Uterus (tissue), 4 donors: ENCODE measurements around the gene L1CAM. TPM values are rescaled to one million over a fixed set of nuclear protein-coding genes. Genes with fewer than 3 reads are reported as not detected.

ENCODE experiments used
- DNase-seq, 2 donors: peaks; one replicate each; pipeline ENCODE4 v3.0.0-alpha.2; 2019 to 2020
- H3K27ac ChIP-seq, 2 donors: fragments of 200-600 bp; sonication (generic); 1 replicate in 1 of 2; 2 replicates in 1 of 2; pipeline ENCODE4 v1.5.1; 2016 to 2018
- H3K27me3 ChIP-seq, 2 donors: fragments of 200-600 bp; sonication (generic); one replicate each; pipeline ENCODE4 v1.5.1; 2018 to 2019; ENCODE audit warnings: control low read depth in 1 of 2
- H3K36me3 ChIP-seq, 2 donors: fragments of 200-600 bp; sonication (generic); one replicate each; pipeline ENCODE4 v1.5.1; 2019; ENCODE audit warnings: control low read depth in 1 of 2
- H3K4me1 ChIP-seq, 2 donors: fragments of 200-600 bp; sonication (generic); one replicate each; pipeline ENCODE4 v1.5.1; 2018 to 2019; ENCODE audit warnings: control low read depth in 1 of 2
- H3K4me3 ChIP-seq, 2 donors: fragments of 200-600 bp; sonication (generic); 1 replicate in 1 of 2; 2 replicates in 1 of 2; pipeline ENCODE4 v1.5.1; 2018 to 2019; ENCODE audit warnings: mild to moderate bottlenecking in 1 of 2
- H3K9me3 ChIP-seq, 2 donors: fragments of 200-600 bp; sonication (generic); one replicate each; pipeline ENCODE4 v1.5.1; 2019; ENCODE audit warnings: control low read depth in 1 of 2
- POLR2A ChIP-seq, 2 donors: fragments of 450-650 bp; IDR thresholded peaks; one replicate each; pipeline ENCODE4 v1.6.1; 2016; ENCODE audit warnings: antibody characterized with exemption in 2 of 2, mild to moderate bottlenecking in 1 of 2, moderate library complexity in 1 of 2
- intact Hi-C: fragments of 100-400 bp; cut with DNase I; formaldehyde crosslinking; loops from one replicate; pipeline ENCODE4 v1.15.1; 2023; ENCODE audit warnings: low total_unique reads
- total RNA-seq, 4 donors: library from RNA; depleted of rRNA in 3 of 4; stranded (reverse); fragments of >200 nt in 3 of 4; gene quantifications; one replicate each; pipeline versions ENCODE4 v1.1.0 to v1.2.4, GENCODE V29; 2014 to 2023
- TF ChIP-seq, protein P1 (sequence below), 4 experiments: fragments of 200-600 bp in 2 of 4; fragments of 450-650 bp in 2 of 4; sonication (generic) in 2 of 4; IDR thresholded peaks; one replicate each; pipeline ENCODE4 v1.5.1; 2016 to 2019; ENCODE audit warnings: antibody characterized with exemption in 4 of 4, mild to moderate bottlenecking in 2 of 4, moderate library complexity in 1 of 4
- donor health status: DM: yes; HTN: yes; CAD: no.

The L1CAM gene
- total RNA-seq, 4 donors from 2014 or later, result 0.26 to 5.1 (median 2.8) TPM; not detected in 1

DNA sequence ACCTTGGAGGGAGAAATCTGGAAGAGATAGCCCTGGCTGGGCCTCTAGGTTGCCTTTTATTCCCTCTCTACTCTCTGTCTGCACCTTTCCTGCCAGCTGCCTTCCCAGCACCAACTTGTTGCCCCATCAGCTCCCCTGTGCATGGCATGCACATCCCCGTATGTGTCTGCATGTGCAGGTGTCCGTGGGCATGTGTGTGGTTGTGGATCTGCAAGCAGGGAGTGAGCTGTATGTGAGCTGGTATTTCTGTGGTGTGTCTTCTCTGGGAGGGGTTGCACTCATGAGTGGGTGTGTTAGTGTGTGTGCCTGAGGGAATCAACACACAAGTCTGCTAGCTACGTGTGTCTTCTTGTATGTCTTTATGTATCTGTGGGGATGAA lies 9.9 kb downstream of the L1CAM start:
- no peaks in the 10 kb centered on the region for H3K36me3 ChIP-seq
- TF ChIP-seq, protein P1, sequence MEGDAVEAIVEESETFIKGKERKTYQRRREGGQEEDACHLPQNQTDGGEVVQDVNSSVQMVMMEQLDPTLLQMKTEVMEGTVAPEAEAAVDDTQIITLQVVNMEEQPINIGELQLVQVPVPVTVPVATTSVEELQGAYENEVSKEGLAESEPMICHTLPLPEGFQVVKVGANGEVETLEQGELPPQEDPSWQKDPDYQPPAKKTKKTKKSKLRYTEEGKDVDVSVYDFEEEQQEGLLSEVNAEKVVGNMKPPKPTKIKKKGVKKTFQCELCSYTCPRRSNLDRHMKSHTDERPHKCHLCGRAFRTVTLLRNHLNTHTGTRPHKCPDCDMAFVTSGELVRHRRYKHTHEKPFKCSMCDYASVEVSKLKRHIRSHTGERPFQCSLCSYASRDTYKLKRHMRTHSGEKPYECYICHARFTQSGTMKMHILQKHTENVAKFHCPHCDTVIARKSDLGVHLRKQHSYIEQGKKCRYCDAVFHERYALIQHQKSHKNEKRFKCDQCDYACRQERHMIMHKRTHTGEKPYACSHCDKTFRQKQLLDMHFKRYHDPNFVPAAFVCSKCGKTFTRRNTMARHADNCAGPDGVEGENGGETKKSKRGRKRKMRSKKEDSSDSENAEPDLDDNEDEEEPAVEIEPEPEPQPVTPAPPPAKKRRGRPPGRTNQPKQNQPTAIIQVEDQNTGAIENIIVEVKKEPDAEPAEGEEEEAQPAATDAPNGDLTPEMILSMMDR (IDR thresholded peaks at IDR 0.05), result no peak
- no peak for TF ChIP-seq POLR2A (IDR thresholded peaks at IDR 0.05)
- intact Hi-C loops, result no loop called here

DNA sequence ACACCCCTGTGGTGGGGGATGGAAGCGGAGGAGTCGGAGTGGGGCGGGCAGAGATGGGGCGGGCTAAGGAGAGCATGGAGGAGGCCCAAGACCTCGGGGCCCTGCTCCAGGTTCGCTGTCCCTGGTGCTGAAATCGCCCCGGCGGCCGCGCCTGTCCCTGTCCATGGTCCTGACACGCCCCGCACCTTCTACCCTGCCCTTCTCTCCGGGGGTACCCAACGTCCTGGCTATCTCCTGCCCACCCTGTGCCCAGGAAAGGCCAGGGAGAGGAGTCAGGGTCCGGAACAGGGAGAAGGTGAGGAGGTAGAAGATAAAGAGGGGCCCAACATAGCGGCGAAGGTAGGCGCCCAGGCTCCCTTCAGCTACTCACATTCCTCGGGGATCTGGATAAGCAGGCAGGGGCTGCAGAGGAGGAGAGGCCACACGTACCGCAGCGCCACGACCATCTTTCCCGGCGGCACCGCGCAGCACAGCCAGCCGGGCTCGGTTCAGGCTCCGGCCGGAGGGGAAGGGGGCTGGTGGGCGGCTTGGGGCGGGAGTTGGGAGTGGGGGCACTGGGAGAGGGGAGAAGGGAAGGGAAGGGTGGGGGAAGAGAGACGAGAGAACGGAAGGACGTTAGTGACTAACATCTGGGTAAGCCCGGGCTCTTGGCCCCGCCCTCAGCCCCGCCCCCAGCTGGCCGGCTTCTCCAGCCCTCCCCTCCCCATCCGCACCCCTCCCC lies 10.4 kb downstream of the L1CAM start:
- no peaks in the 10 kb centered on the region for H3K36me3 ChIP-seq
- H3K27ac ChIP-seq, result no peak overlapping the region
- H3K4me1 ChIP-seq, result no peaks in the 10 kb centered on the region
- TF ChIP-seq, protein P1 (IDR thresholded peaks at IDR 0.05), result no peak
- TF ChIP-seq POLR2A (IDR thresholded peaks at IDR 0.05), result no peak
- no peaks in the 10 kb centered on the region for H3K27me3 ChIP-seq
- no peaks in the 10 kb centered on the region for H3K9me3 ChIP-seq
- intact Hi-C loops, result no loop called here
- DNase-seq, result peak; percentile 35 to 54
- no peak overlapping the region for H3K4me3 ChIP-seq

More for the DNA sequence above, 9.9 kb downstream of the L1CAM start:
- no peak overlapping the region for H3K27ac ChIP-seq
- H3K9me3 ChIP-seq, result no peaks in the 10 kb centered on the region
- no peak for DNase-seq
- H3K27me3 ChIP-seq, result peaks cover 0 to 3% of the 10 kb centered on the region in 2 donors
- no peak overlapping the region for H3K4me3 ChIP-seq
- H3K4me1 ChIP-seq, result no peaks in the 10 kb centered on the region

DNA sequence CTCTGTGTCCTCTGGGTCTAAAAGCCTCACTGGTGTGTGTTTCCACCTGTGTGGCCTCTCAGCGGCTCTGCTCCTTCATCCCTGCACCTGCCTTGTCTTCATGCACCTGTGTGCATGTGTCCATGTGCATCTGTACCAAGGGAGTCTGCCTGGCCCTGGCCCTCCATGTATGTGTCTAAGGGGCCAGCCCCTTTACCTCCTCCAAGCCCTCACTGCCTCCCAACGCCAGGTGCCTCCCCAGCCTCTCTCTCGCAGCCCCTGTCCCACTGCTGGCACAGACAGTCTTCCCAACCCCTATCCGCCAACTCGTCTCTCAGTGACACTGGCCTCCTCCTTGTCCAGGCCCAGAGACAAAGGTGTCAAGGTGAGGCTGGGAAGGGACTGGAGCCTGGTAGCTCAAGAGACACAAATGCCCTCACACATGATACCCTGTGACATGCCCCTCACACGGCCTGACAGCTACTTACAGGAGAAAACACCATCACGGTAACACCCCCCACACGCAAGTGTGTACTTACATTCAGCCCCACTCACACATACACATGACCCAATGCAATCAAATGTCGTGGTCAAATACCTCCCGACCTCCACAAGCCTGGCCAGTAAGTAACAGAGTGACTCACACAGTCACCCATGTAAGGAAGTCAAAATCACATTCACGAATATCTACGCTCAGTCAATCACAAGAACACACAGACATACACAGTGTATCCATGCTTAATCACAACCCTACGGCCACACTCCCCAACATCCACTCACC lies 11.4 kb downstream of the L1CAM start:
- no peaks in the 10 kb centered on the region for H3K9me3 ChIP-seq
- H3K4me1 ChIP-seq, result no peaks in the 10 kb centered on the region
- H3K36me3 ChIP-seq, result no peaks in the 10 kb centered on the region
- intact Hi-C loops, result no loop called here
- no peak overlapping the region for H3K27ac ChIP-seq
- DNase-seq, result no peak
- no peaks in the 10 kb centered on the region for H3K27me3 ChIP-seq
- TF ChIP-seq, protein P1 (IDR thresholded peaks at IDR 0.05), result no peak
- no peak for TF ChIP-seq POLR2A (IDR thresholded peaks at IDR 0.05)
- no peak overlapping the region for H3K4me3 ChIP-seq

DNA sequence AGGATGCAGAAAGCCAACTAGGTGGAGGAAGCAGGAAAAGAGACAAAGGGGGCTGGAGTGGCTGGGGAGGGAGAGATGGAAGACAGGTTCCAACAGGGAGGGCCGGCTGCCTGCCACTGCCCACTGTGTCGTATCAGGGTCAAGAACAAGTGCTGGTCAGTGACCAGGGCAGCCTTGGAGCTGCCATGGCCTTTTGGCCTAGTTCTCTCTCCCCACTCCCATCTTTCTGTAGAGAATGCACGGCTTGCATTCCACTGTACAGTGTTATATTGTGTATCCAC lies 11.9 kb downstream of the L1CAM start:
- DNase-seq, result no peak
- Histone ChIP-seq H3K27me3 (no peaks in the 10 kb centered on the region), H3K27ac (no peak overlapping the region), H3K4me3 (no peak overlapping the region), H3K9me3 (no peaks in the 10 kb centered on the region), H3K4me1 (no peaks in the 10 kb centered on the region), H3K36me3 (no peaks in the 10 kb centered on the region)
- intact Hi-C loops, result no loop called here
- no peak for TF ChIP-seq POLR2A (IDR thresholded peaks at IDR 0.05)
- TF ChIP-seq, protein P1 (IDR thresholded peaks at IDR 0.05), result no peak

DNA sequence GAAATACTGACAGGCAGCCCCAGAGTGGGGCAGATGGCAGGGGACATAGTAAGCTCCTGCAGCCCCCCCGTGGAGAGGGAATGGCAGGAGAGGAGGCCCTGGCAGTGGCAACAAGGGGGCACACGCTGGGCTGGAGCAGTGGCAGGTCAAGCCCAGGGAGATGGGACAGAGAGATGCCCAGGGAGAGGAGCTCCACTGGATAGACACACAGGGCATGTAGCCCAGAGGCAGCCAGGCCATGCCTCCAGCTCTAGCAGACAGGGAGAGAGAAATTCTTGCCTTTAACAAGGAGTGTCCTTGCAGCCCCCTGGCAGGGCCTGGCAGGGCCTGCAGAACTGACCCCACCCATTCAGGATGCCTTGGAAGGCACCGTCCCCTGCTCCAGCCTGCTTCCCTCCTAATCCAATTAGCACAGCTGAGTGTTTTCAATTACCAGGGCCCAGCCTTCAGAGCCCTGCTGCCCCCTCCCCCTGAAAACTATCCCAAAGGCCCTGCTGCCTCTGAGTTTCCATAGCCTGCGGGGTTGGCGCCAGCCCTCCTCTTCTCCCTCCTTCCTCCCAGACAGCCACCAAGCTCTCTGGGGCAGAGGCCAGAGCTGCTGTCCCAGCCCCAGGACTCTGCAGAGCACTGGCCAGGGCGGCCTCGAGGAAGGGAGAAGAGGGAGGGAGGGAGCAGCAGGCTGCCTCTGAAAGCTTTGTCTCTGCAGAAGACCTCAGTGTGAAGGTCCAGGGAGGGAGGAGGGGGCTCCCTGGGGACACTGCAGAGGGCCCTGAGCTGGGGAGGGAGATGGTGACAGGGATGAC lies 12.5 kb downstream of the L1CAM start:
- Histone ChIP-seq H3K9me3 (no peaks in the 10 kb centered on the region), H3K27me3 (no peaks in the 10 kb centered on the region), H3K36me3 (no peaks in the 10 kb centered on the region), H3K4me3 (no peak overlapping the region), H3K27ac (no peak overlapping the region), H3K4me1 (no peaks in the 10 kb centered on the region)
- intact Hi-C loops, result no loop called here
- DNase-seq, result no peak
- TF ChIP-seq, protein P1 (IDR thresholded peaks at IDR 0.05), result no peak
- no peak for TF ChIP-seq POLR2A (IDR thresholded peaks at IDR 0.05)
